Esophagus muscularis mucosa (tissue), 4 donors: ENCODE measurements around the gene GALNS. TPM values are rescaled to one million over a fixed set of nuclear protein-coding genes. Genes with fewer than 3 reads are reported as not detected.
"Not testable (repeated sequence)": the region's sequence is repeated elsewhere in the genome, so short reads cannot be mapped to it uniquely, and the experiment has no call there.

Experiments used
- DNase-seq: peaks from one replicate; pipeline ENCODE4 v3.0.0-alpha.2; 2017; ENCODE audit errors: extremely low spot score
- H3K27ac ChIP-seq, 4 donors: fragments of 200-600 bp; sonication (generic); replicated peaks in 1 of 4; 1 replicate in 3 of 4; 2 replicates in 1 of 4; pipeline ENCODE4 v1.5.1; 2016 to 2019; ENCODE audit warnings: mild to moderate bottlenecking in 1 of 4
- H3K27me3 ChIP-seq, 4 donors: fragments of 200-600 bp; sonication (generic); one replicate each; pipeline versions ENCODE4 v1.5.1 to v1.6.0; 2016 to 2019
- H3K36me3 ChIP-seq, 4 donors: fragments of 200-600 bp; sonication (generic); one replicate each; pipeline ENCODE4 v1.5.1; 2016 to 2019
- H3K4me1 ChIP-seq, 4 donors: fragments of 200-600 bp; sonication (generic); one replicate each; pipeline ENCODE4 v1.5.1; 2016 to 2019
- H3K4me3 ChIP-seq, 4 donors: fragments of 200-600 bp; sonication (generic); 1 replicate in 2 of 4; 2 replicates in 2 of 4; pipeline ENCODE4 v1.5.1; 2016 to 2019; ENCODE audit warnings: mild to moderate bottlenecking in 4 of 4, moderate library complexity in 1 of 4
- H3K9me3 ChIP-seq, 4 donors: fragments of 200-600 bp; sonication (generic); 1 replicate in 3 of 4; 2 replicates in 1 of 4; pipeline ENCODE4 v1.5.1; 2016 to 2019
- EP300 ChIP-seq: sonication (generic); formaldehyde crosslinking; IDR thresholded peaks from one replicate; pipeline ENCODE4 v1.6.1; 2017; ENCODE audit warnings: antibody characterized with exemption
- POLR2A ChIP-seq: fragments of 450-650 bp; IDR thresholded peaks from one replicate; pipeline ENCODE4 v1.6.1; 2017; ENCODE audit warnings: antibody characterized with exemption, moderate library complexity, mild to moderate bottlenecking, low read depth
- POLR2AphosphoS5 ChIP-seq, 2 donors: sonication (generic); formaldehyde crosslinking; IDR thresholded peaks; one replicate each; pipeline ENCODE4 v1.6.1; 2017; ENCODE audit warnings: antibody characterized with exemption in 2 of 2
- WGBS: methylation state at CpG from one replicate; pipeline ENCODE4 v1.1.5; 2018; 5-methylcytosine and 5-hydroxymethylcytosine counted together
- intact Hi-C: fragments of 100-400 bp; cut with DNase I; formaldehyde crosslinking; loops from one replicate; pipeline ENCODE4 v1.15.1; 2023
- total RNA-seq, 4 donors: library from RNA; depleted of rRNA; stranded (reverse); fragments of >200 nt; gene quantifications; one replicate each; pipeline versions ENCODE4 v1.1.0 to v1.2.1, GENCODE V29; 2016
- TF ChIP-seq, protein P1 (sequence below), 3 experiments: fragments of 200-600 bp in 2 of 3; fragments of 450-650 bp in 1 of 3; sonication (generic) in 2 of 3; IDR thresholded peaks; one replicate each; pipeline ENCODE4 v1.5.1; 2017 to 2019; ENCODE audit warnings: antibody characterized with exemption in 3 of 3, mild to moderate bottlenecking in 2 of 3, moderate library complexity in 1 of 3

The GALNS gene
- total RNA-seq, 4 donors from 2014 or later, result 9.5 to 19.1 (median 11.0) TPM

DNA sequence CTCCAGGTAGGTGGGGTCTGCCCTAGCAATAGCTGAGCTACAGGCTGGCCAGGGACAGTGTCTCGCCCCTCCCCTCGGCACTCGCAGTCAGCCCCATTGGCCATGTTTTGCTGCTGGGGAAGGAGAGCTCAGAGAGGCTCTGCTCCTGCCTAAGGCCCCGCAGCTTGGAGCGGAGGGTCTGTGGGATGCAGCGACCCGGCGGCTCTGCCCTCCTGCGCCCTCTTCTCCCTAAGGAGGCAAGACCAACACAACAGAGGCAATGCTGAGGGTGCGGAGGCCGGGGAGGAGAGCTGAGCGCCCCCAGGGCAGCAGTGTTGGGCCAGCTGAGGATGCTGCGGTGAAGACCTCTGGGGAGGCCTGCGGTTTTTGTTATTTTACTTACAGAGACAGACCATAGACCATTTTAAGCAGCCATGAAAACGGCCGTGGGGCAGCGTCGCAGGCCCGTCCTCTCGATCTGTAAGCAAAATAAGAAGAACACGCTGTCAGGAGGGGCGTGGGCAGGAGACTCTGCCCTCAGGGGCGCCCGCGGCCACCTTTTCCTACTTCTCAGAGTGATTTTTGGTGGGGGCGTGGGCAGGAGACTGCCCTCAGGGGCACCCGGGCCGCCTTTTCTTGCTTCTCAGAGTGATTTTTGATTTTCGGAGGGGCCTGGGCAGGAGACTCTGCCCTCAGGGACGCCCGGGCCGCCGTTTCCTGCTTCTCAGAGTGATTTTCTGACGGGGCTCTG lies 41.1 kb upstream of the GALNS start:
- Histone ChIP-seq H3K36me3 (peaks cover 0 to 61% (median 23%) of the 10 kb centered on the region in 4 donors), H3K9me3 (no peaks in the 10 kb centered on the region), H3K4me3 (no peak overlapping the region), H3K4me1 (no peaks in the 10 kb centered on the region), H3K27ac (no peak overlapping the region), H3K27me3 (peaks cover 0 to 12% (median 0%) of the 10 kb centered on the region in 4 donors)
- no peak for TF ChIP-seq POLR2A
- TF ChIP-seq, protein P1, sequence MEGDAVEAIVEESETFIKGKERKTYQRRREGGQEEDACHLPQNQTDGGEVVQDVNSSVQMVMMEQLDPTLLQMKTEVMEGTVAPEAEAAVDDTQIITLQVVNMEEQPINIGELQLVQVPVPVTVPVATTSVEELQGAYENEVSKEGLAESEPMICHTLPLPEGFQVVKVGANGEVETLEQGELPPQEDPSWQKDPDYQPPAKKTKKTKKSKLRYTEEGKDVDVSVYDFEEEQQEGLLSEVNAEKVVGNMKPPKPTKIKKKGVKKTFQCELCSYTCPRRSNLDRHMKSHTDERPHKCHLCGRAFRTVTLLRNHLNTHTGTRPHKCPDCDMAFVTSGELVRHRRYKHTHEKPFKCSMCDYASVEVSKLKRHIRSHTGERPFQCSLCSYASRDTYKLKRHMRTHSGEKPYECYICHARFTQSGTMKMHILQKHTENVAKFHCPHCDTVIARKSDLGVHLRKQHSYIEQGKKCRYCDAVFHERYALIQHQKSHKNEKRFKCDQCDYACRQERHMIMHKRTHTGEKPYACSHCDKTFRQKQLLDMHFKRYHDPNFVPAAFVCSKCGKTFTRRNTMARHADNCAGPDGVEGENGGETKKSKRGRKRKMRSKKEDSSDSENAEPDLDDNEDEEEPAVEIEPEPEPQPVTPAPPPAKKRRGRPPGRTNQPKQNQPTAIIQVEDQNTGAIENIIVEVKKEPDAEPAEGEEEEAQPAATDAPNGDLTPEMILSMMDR (IDR thresholded peaks at IDR 0.05), result no peak
- TF ChIP-seq POLR2AphosphoS5 (IDR thresholded peaks at IDR 0.05), result no peak
- no peak for TF ChIP-seq EP300
- DNase-seq, result no peak
- 87% methylated on average over 34 of the region's 34 CpGs for WGBS
- intact Hi-C loops, result no loop called here

DNA sequence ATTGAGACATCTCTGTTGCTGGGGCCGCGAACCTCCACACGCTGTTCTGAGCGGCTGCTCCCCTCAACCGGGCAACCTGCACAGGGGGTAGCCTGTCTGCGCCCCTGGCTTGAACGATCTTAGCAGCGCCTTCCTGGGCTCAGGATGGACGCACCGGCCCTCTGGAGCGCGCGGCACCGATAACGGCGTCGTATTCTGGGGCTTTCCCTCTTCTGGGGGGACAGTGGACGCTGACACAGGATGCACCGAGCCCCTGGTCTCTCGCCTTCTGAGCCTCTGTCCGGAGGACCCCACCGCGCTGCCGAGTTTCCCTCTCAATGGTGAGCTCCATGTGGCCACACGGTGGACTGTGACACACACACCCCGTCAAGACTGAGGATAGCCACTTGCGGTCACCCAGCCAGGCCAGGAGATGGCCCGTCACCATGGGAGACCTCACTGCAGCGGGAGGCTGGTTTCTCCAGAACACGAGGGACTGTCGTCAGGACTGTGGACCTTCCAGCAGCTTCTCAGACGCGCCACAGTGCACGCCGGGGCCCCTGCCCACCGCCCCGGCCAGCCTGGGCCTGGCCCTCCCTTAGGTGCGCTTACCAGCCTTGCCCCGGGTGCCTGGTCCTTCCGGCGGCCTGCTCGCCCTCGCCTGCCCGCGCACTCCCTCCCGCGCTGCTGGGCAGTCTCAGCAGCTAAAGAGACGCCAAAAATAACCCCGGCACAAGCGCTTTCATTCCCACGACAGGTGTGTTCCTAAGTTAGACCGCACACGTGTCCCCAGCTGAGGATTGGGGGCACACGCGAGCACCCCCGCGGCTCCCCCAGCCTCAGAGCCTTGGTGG lies 39.7 kb upstream of the GALNS start:
- 92% methylated on average over 48 of the region's 57 CpGs for WGBS
- no peak overlapping the region for H3K4me3 ChIP-seq
- peaks cover 0 to 67% (median 27%) of the 10 kb centered on the region in 4 donors for H3K36me3 ChIP-seq
- no peak for DNase-seq
- intact Hi-C loops, result no loop called here
- H3K27ac ChIP-seq, result no peak overlapping the region
- no peaks in the 10 kb centered on the region for H3K9me3 ChIP-seq
- H3K4me1 ChIP-seq, result no peaks in the 10 kb centered on the region
- peaks cover 0 to 6% (median 0%) of the 10 kb centered on the region in 4 donors for H3K27me3 ChIP-seq
- TF ChIP-seq POLR2AphosphoS5 (IDR thresholded peaks at IDR 0.05), result no peak
- TF ChIP-seq EP300, result no peak
- TF ChIP-seq POLR2A, result no peak
- TF ChIP-seq, protein P1 (IDR thresholded peaks at IDR 0.05), result no peak

DNA sequence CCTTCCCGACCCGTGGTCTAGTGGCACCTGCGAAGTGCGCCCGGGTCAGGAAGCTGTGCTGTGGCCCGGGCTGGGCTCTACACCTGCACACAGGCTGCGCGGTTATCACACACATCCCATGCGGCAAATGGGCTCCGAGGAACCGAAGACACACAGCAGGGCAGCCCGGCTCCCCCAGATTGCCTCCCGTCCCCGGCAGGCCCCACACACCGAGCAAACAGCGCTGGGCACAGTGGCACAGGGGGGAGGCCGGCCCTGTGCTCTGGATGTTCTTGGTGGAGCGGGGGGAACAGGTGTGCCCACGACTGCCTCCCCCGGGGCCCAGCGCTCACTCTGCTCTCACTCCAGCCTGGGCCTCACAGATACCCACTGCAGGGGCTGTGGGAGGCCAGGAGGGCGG lies 38.6 kb upstream of the GALNS start:
- Histone ChIP-seq H3K4me1 (no peaks in the 10 kb centered on the region), H3K27ac (no peak overlapping the region), H3K9me3 (no peaks in the 10 kb centered on the region), H3K27me3 (peaks cover 0 to 6% (median 0%) of the 10 kb centered on the region in 4 donors), H3K36me3 (peaks cover 0 to 67% (median 22%) of the 10 kb centered on the region in 4 donors), H3K4me3 (no peak overlapping the region)
- DNase-seq, result no peak
- WGBS, result 80% methylated on average over 4 of the region's 22 CpGs
- intact Hi-C loops, result no loop called here
- TF ChIP-seq EP300, result no peak
- TF ChIP-seq, protein P1 (IDR thresholded peaks at IDR 0.05), result no peak
- TF ChIP-seq POLR2AphosphoS5 (IDR thresholded peaks at IDR 0.05), result no peak
- no peak for TF ChIP-seq POLR2A

DNA sequence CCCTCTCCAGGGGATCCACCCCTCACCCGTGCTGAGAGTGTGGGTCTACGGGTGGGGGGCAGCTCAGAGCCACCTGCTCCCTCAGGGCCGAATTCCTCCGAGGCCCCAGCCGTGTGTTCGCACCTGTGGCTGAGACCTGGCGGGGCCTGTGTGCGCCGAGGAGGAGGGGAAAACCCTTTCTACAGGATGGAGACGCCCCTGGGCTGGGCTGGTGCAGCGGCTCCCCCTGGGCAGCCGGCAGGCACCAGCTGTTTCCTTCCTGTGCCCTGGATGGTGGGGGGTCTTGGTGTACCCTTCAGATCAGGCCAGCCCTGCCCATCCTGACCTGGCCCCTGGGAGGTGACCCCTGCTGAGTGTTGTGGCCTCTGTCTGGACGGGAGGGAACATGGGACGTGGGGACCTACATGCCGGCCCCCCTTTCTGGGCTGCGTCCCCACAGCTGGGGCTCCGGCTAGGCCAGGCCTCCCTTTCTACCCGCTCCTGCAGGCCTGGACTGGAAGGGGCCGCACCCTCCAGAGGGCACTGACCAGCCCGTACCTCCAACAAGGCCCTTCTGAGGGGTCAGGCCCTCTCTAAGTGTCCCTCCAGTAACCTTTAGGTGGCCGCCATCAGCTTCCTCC lies 38.0 kb upstream of the GALNS start:
- Histone ChIP-seq H3K27ac (no peak overlapping the region), H3K4me3 (no peak overlapping the region), H3K27me3 (peaks cover 0 to 5% (median 0%) of the 10 kb centered on the region in 4 donors), H3K4me1 (no peaks in the 10 kb centered on the region), H3K36me3 (peaks cover 0 to 67% (median 22%) of the 10 kb centered on the region in 4 donors), H3K9me3 (no peaks in the 10 kb centered on the region)
- intact Hi-C loops, result no loop called here
- 77% methylated on average over 12 of the region's 21 CpGs for WGBS
- no peak for DNase-seq
- TF ChIP-seq POLR2A (no peak), EP300 (no peak), POLR2AphosphoS5 (IDR thresholded peaks at IDR 0.05) (no peak)
- TF ChIP-seq, protein P1 (IDR thresholded peaks at IDR 0.05), result no peak

DNA sequence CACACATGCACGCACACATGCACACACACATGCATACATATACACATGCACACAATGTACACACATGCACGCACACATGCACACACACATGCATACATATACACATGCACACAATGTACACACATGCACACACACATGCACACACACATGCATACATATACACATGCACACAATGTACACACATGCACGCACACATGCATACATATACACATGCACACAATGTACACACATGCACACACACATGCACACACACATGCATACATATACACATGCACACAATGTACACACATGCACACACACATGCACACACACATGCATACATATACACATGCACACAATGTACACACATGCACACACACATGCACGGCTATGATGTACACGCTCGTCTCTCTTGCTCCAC lies 37.5 kb upstream of the GALNS start:
- H3K9me3 ChIP-seq, H3K27me3 ChIP-seq, intact Hi-C loops, DNase-seq, H3K4me1 ChIP-seq, H3K27ac ChIP-seq, H3K4me3 ChIP-seq: not testable (repeated sequence)
- H3K36me3 ChIP-seq, result peaks cover 0 to 66% (median 21%) of the 10 kb centered on the region in 4 donors
- WGBS, result 98% methylated on average over 4 of the region's 6 CpGs
